ENCODE results near the gene HSBP1L1. TPM values are rescaled to one million over a fixed set of nuclear protein-coding genes. Genes with fewer than 3 reads are reported as not detected.

Gene HSBP1L1
- total RNA-seq, 1 experiment from 2014 or later, result 41.4 TPM

DNA sequence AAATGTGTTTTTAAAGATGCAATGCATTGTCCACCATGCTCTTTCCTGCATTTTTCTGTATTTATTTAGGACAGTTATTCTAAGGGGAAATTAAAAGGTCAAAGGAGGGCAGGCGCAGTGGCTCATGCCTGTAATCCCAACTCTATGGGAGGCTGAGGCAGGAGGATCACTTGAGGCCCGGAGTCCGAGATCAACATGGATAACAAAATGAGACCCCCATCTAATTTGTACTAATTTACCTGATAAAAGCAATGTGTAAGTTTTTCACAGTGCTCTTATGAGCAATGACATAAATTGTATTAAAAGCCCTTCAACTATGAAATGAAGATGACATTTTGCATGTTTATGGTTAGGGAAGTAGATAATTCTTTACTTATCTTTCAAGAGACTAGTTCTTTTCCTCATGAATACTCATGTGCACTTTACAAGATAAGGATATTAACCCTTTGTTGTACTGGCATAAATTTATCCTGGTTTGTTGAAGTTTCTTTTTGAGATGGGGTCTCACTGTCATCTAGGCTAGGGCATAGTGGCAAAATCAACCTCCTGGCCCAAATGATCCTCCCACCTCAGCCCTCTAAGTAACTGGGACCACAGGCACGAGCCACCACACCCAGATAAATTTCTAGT lies 9.7 kb downstream of the HSBP1L1 start:
- Histone ChIP-seq H3K4me3 (replicated peaks in 1 of 2; ENCODE audit: low read depth in 1 of 2, low read length in 2 of 2) (no peak overlapping the region), H3K4me2 (ENCODE audit: low read length) (no peak overlapping the region), H3K9ac (ENCODE audit: low read length) (no peak overlapping the region), H3K9me2 (ENCODE audit: insufficient read depth) (no peaks in the 10 kb centered on the region), H3K79me2 (ENCODE audit: insufficient read depth, low read length) (peaks cover 97% of the 10 kb centered on the region), H3K27ac (ENCODE audit: low read depth, low read length) (no peak overlapping the region), H2AFZ (ENCODE audit: low read depth, low read length, poor library complexity, severe bottlenecking) (no peak overlapping the region), H3K36me3 (ENCODE audit: control insufficient read depth in 1 of 2, insufficient read depth in 2 of 2, low read length in 2 of 2) (peaks cover 36 to 42% of the 10 kb centered on the region in 2 experiments), H3K9me3 (ENCODE audit: control insufficient read depth in 1 of 2, insufficient read depth in 1 of 2, low read depth in 1 of 2, low read length in 2 of 2) (no peaks in the 10 kb centered on the region), H3K4me1 (ENCODE audit: control insufficient read depth in 1 of 2, insufficient read depth in 2 of 2, low read length in 2 of 2) (peaks cover 0 to 6% of the 10 kb centered on the region in 2 experiments; a peak in 2 of 4 replicates), H4K20me1 (ENCODE audit: insufficient read depth) (peaks cover 49% of the 10 kb centered on the region; the same call in 1 of the 2 replicates), H3K27me3 (ENCODE audit: insufficient read depth, low read length) (no peaks in the 10 kb centered on the region)
- ChIA-PET POLR2A (no interaction called here), CTCF (no interaction called here), RAD21 (ENCODE audit: low non-redundant PET in 1 of 2, low total read pairs in 2 of 2, uncharacterized antibody in 2 of 2, unreplicated experiment in 2 of 2) (no interaction called here)
- BruUV-seq (replicated peaks), result no TSS peak
- intact Hi-C loops (cut with micrococcal nuclease), result no loop called here
- DNase-seq (ENCODE audit: low read depth, low spot score), result no peak
- no peak for TF ChIP-seq SIN3A (IDR thresholded peaks at IDR 0.05; ENCODE audit: low read depth)
- ATAC-seq, result no peak

DNA sequence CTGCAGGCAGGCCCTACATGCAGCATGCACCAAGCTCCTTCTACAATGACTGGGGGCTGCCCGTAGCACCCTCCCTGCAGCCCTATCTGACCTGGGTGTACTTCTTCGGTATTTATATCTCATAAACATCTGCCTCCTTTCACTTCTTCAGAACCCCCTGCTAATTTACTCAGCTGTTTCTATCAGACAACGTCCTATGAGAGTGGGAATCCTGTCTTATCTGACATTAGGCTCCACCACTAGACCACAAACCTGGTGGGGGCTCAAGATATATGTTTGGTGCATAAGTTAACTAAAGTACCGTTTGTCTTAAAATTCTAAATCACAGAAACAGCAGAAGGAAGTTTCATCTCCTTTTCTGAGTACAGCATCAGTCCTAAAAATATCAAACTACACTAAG lies 10.6 kb downstream of the HSBP1L1 start:
- no peak overlapping the region for H3K9ac ChIP-seq (ENCODE audit: low read length)
- POLR2A ChIA-PET, result no interaction called here
- no peak overlapping the region for H3K4me2 ChIP-seq (ENCODE audit: low read length)
- DNase-seq (ENCODE audit: low read depth, low spot score), result no peak
- H3K27me3 ChIP-seq (ENCODE audit: insufficient read depth, low read length), result no peaks in the 10 kb centered on the region
- intact Hi-C loops (cut with micrococcal nuclease), result no loop called here
- RAD21 ChIA-PET (ENCODE audit: low non-redundant PET in 1 of 2, low total read pairs in 2 of 2, uncharacterized antibody in 2 of 2, unreplicated experiment in 2 of 2), result no interaction called here
- H3K9me3 ChIP-seq (ENCODE audit: control insufficient read depth in 1 of 2, insufficient read depth in 1 of 2, low read depth in 1 of 2, low read length in 2 of 2), result no peaks in the 10 kb centered on the region
- CTCF ChIA-PET, result no interaction called here
- H3K4me3 ChIP-seq (replicated peaks in 1 of 2; ENCODE audit: low read depth in 1 of 2, low read length in 2 of 2), result no peak overlapping the region
- peaks cover 98% of the 10 kb centered on the region for H3K79me2 ChIP-seq (ENCODE audit: insufficient read depth, low read length)
- no peak overlapping the region for H3K27ac ChIP-seq (ENCODE audit: low read depth, low read length)
- ATAC-seq, result no peak
- no peaks in the 10 kb centered on the region; a peak in 1 of 4 replicates for H3K4me1 ChIP-seq (ENCODE audit: control insufficient read depth in 1 of 2, insufficient read depth in 2 of 2, low read length in 2 of 2)
- TF ChIP-seq ZFX (IDR thresholded peaks at IDR 0.05) (no peak), ELF1 (IDR thresholded peaks at IDR 0.05; ENCODE audit: borderline replicate concordance, low read depth) (no peak), JUND (IDR thresholded peaks at IDR 0.05) (no peak), EGR1 (IDR thresholded peaks at IDR 0.05; ENCODE audit: low read depth) (no peak), FOSL1 (IDR thresholded peaks at IDR 0.05; ENCODE audit: low read depth) (no peak), ZNF274 (IDR thresholded peaks at IDR 0.05; ENCODE audit: low read depth, low read length) (no peak), CBX3 (IDR thresholded peaks at IDR 0.05; ENCODE audit: low read depth) (no peak), SP1 (IDR thresholded peaks at IDR 0.05; ENCODE audit: low read depth) (no peak), TCF7L2 (IDR thresholded peaks at IDR 0.05; ENCODE audit: borderline replicate concordance, extremely low read depth, insufficient read depth, insufficient read length) (no peak)
- TF ChIP-seq, protein P1, sequence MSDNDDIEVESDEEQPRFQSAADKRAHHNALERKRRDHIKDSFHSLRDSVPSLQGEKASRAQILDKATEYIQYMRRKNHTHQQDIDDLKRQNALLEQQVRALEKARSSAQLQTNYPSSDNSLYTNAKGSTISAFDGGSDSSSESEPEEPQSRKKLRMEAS (IDR thresholded peaks at IDR 0.05), result no peak
- TF ChIP-seq, protein P2, sequence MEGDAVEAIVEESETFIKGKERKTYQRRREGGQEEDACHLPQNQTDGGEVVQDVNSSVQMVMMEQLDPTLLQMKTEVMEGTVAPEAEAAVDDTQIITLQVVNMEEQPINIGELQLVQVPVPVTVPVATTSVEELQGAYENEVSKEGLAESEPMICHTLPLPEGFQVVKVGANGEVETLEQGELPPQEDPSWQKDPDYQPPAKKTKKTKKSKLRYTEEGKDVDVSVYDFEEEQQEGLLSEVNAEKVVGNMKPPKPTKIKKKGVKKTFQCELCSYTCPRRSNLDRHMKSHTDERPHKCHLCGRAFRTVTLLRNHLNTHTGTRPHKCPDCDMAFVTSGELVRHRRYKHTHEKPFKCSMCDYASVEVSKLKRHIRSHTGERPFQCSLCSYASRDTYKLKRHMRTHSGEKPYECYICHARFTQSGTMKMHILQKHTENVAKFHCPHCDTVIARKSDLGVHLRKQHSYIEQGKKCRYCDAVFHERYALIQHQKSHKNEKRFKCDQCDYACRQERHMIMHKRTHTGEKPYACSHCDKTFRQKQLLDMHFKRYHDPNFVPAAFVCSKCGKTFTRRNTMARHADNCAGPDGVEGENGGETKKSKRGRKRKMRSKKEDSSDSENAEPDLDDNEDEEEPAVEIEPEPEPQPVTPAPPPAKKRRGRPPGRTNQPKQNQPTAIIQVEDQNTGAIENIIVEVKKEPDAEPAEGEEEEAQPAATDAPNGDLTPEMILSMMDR (IDR thresholded peaks at IDR 0.05 in 2 of 3, conservative IDR thresholded peaks at IDR 0.05 in 1 of 3; ENCODE audit: borderline replicate concordance in 1 of 3, insufficient read depth in 1 of 3, low read depth in 2 of 3, low read length in 2 of 3), result no peak
- TF ChIP-seq, protein P3, sequence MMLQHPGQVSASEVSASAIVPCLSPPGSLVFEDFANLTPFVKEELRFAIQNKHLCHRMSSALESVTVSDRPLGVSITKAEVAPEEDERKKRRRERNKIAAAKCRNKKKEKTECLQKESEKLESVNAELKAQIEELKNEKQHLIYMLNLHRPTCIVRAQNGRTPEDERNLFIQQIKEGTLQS (IDR thresholded peaks at IDR 0.05), result no peak
- H3K9me2 ChIP-seq (ENCODE audit: insufficient read depth), result no peaks in the 10 kb centered on the region
- no TSS peak for BruUV-seq (replicated peaks)
- no peak overlapping the region for H2AFZ ChIP-seq (ENCODE audit: low read depth, low read length, poor library complexity, severe bottlenecking)
- H3K36me3 ChIP-seq (ENCODE audit: control insufficient read depth in 1 of 2, insufficient read depth in 2 of 2, low read length in 2 of 2), result peaks cover 34 to 46% of the 10 kb centered on the region in 2 experiments
- H4K20me1 ChIP-seq (ENCODE audit: insufficient read depth), result peaks cover 54% of the 10 kb centered on the region; the same call in 1 of the 2 replicates
